GM10248 (cell line): ENCODE measurements around the gene SH3RF1.
"Not testable (repeated sequence)": the region's sequence is repeated elsewhere in the genome, so short reads cannot be mapped to it uniquely, and the experiment has no call there.

ENCODE experiments used
- CTCF ChIA-PET: fragments of 300-600 bp; sonication (Branson Sonifier 250); formaldehyde crosslinking; extraction: SDS; loops from one replicate; lab custom pipeline; 2021; ENCODE audit warnings: antibody characterized with exemption; lab: Yijun Ruan, JAX
- POLR2A ChIA-PET: fragments of 350-650 bp; sonication (Branson Sonifier 250); formaldehyde crosslinking; extraction: SDS; loops from one replicate; lab custom pipeline; 2020; ENCODE audit warnings: antibody characterized with exemption; lab: Yijun Ruan, JAX
- DNase-seq: peaks from one replicate; pipeline ENCODE4 v3.0.0; 2012; ENCODE audit errors: extremely low spot score
- TF ChIP-seq, protein P1 (sequence below): IDR thresholded peaks from 2 replicates; pipeline ENCODE4 v1.5.1; 2012; ENCODE audit warnings: mild to moderate bottlenecking, low read depth; ENCODE audit errors: extremely low read depth, missing control alignments, control extremely low read depth

The SH3RF1 gene

GRCh38 chr4:169203891-169204290, 66.9 kb downstream of the SH3RF1 start:
- DNase-seq: no peak
- POLR2A ChIA-PET: no interaction called here
- CTCF ChIA-PET: no interaction called here
- TF ChIP-seq, protein P1, sequence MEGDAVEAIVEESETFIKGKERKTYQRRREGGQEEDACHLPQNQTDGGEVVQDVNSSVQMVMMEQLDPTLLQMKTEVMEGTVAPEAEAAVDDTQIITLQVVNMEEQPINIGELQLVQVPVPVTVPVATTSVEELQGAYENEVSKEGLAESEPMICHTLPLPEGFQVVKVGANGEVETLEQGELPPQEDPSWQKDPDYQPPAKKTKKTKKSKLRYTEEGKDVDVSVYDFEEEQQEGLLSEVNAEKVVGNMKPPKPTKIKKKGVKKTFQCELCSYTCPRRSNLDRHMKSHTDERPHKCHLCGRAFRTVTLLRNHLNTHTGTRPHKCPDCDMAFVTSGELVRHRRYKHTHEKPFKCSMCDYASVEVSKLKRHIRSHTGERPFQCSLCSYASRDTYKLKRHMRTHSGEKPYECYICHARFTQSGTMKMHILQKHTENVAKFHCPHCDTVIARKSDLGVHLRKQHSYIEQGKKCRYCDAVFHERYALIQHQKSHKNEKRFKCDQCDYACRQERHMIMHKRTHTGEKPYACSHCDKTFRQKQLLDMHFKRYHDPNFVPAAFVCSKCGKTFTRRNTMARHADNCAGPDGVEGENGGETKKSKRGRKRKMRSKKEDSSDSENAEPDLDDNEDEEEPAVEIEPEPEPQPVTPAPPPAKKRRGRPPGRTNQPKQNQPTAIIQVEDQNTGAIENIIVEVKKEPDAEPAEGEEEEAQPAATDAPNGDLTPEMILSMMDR: no peak

DNA sequence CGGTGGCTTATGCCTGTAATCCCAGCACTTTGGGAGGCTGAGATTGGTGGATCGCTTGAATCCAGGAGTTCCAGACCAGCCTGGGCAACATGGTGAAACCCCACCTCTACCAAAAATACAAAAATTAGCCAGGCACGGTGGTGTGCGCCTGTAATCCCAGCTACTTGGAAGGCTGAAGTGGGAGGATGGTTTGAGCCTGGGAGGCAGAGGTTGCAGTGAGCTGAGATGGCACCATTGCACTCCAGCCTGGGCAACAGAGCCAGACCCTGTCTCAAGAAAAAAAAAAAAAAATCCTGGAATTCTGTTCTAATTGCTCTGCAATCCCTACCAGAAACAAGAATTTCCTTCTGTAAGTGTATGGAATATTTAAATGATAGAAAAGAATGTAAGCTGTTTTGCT, 67.5 kb downstream of the SH3RF1 start:
- CTCF ChIA-PET: interaction anchor here (1.1 to 1.5 kb wide), 3 partner anchors 9 to 28 kb away, joined by 5 to 9 read pairs (median 6); no protein-coding TSS in a partner anchor
- POLR2A ChIA-PET, DNase-seq: not testable (repeated sequence)

- TF ChIP-seq, protein P1: no peak
- DNase-seq: no peak
- ChIA-PET POLR2A (no interaction called here), CTCF (interaction anchor here (0.8 to 1.5 kb wide), 6 partner anchors 9 to 46 kb away, joined by 3 to 9 read pairs (median 4); no protein-coding TSS in a partner anchor)
Measured at GRCh38 chr4:169202878-169203277, 67.9 kb downstream of the SH3RF1 start.

GRCh38 chr4:169202145-169202699, 68.5 kb downstream of the SH3RF1 start:
- TF ChIP-seq, protein P1: no peak
- POLR2A ChIA-PET: no interaction called here
- CTCF ChIA-PET: interaction anchor here (0.8 to 1.5 kb wide), 6 partner anchors 8 to 45 kb away, joined by 3 to 9 read pairs (median 4); no protein-coding TSS in a partner anchor
- DNase-seq: no peak

DNA sequence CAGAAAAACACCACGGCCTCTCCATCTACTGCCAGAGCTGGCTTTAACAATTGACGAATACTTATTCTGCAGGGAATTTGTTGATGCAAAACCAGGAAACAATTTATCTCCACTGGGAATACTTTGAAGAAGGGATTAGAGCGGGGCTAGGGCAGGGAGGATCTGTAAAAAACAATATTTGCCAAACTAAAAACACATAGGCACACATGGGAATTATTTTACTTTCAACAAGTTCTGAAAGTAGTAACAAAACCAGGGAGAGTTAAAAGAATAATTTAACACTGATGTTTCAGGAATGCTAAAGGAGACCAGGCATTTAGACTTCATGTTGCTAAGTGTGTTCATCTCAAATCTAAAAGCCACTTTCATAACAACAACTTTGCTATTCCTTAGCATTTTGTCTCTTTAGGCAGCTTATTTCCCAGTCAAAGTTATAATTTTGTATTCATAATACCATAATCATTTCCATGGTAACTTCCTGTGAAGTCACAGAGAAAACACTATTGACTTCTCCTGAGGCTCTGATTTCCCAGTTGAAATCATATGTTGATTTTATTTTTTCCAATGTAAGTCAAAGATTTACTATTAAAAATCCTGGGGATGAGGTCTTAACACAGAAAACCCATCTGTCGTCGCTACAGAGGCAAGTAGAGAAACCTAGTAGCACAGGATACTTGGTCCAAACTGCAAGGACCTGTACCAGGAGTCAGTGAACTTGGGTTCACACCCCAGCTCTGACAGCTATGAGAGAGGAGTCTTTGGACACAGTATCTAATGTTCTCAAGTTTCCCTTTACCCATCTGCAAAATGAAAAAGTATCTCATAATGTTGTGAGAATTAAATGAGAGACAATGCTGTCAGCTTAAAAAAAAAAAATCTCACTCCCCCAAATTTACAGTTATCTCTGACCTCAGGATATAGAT, 69.3 kb downstream of the SH3RF1 start:
- no peak for DNase-seq
- POLR2A ChIA-PET: no interaction called here
- CTCF ChIA-PET: interaction anchor here (1.0 to 1.5 kb wide), 4 partner anchors 9 to 26 kb away, joined by 3 to 6 read pairs (median 3); no protein-coding TSS in a partner anchor
- TF ChIP-seq, protein P1: no peak

DNA sequence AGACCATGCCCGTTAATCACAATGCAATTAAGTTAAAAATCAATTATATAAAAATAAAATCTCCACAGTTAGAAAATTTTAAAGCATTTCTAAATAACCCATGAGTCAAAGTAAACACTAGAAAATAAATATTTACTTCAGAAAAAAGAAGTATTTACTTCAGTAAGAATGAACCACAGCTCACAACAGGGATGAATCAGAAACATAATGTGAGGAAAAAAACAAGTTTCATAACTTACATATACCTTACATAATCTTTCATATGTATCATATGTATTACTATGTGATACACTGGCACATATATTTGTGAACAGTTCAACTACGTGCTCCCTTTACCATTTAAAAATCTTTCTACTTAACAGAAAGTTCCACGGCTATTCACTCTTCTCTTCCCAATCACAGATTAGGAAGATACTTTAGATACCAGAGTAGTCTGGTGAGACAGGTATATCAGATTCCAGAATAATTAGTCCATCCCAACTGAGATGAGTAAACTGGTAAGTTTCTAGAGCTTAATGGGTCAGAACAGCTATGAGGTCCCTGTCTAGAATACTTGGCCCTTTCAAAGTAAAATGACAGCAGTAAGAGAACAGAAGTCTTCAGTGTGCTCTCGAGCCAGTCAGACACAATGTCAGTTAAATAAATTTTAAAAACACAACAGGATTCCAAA, 70.3 kb downstream of the SH3RF1 start:
- no peak for DNase-seq
- ChIA-PET POLR2A (no interaction called here), CTCF (interaction anchor here (0.9 to 1.3 kb wide), 3 partner anchors 10 to 25 kb away, joined by 3 read pairs; no protein-coding TSS in a partner anchor)
- TF ChIP-seq, protein P1: no peak
